Left ventricle myocardium inferior (tissue), 1 donor: ENCODE data around the gene RPL37. TPM values are rescaled to one million over a fixed set of nuclear protein-coding genes. Genes with fewer than 3 reads are reported as not detected.

Experiments used
- DNase-seq: peaks from one replicate; pipeline ENCODE4 v3.0.0-alpha.2; 2020
- H3K27ac ChIP-seq: fragments of 200-600 bp; replicated peaks from 2 replicates; pipeline ENCODE4 v1.8.0; 2021
- H3K27me3 ChIP-seq: fragments of 200-600 bp; 2 replicates; pipeline ENCODE4 v1.8.0; 2021; ENCODE audit warnings: low read depth
- H3K36me3 ChIP-seq: fragments of 200-600 bp; 2 replicates; pipeline ENCODE4 v1.8.0; 2021
- H3K4me1 ChIP-seq: fragments of 200-600 bp; 2 replicates; pipeline ENCODE4 v1.8.0; 2021
- H3K4me3 ChIP-seq: fragments of 200-600 bp; 2 replicates; pipeline ENCODE4 v1.8.0; 2021; ENCODE audit warnings: mild to moderate bottlenecking, moderate library complexity
- H3K9me3 ChIP-seq: fragments of 200-600 bp; replicated peaks from 2 replicates; pipeline ENCODE4 v1.8.0; 2021
- intact Hi-C: fragments of 100-400 bp; cut with micrococcal nuclease; formaldehyde crosslinking; loops from one replicate; pipeline ENCODE4 v1.11.0; 2022
- total RNA-seq: library from RNA; stranded (reverse); fragmentation: NEBNext Ultra II Directional; extraction: Animal tissue kit (Norgen Biotek cat#: 25700); gene quantifications from one replicate; pipeline ENCODE4 v1.2.1, GENCODE V29; 2021
- TF ChIP-seq, protein P1 (sequence below): fragments of 200-600 bp; IDR thresholded peaks from 2 replicates; pipeline ENCODE4 v1.8.0; 2021; ENCODE audit warnings: antibody characterized with exemption, mild to moderate bottlenecking, borderline replicate concordance
- donor health status: DM: no; HTN: yes; CAD: no; lungs with severe emphysema.

Gene RPL37
- total RNA-seq, 1 donor from 2014 or later = 624 TPM

DNA sequence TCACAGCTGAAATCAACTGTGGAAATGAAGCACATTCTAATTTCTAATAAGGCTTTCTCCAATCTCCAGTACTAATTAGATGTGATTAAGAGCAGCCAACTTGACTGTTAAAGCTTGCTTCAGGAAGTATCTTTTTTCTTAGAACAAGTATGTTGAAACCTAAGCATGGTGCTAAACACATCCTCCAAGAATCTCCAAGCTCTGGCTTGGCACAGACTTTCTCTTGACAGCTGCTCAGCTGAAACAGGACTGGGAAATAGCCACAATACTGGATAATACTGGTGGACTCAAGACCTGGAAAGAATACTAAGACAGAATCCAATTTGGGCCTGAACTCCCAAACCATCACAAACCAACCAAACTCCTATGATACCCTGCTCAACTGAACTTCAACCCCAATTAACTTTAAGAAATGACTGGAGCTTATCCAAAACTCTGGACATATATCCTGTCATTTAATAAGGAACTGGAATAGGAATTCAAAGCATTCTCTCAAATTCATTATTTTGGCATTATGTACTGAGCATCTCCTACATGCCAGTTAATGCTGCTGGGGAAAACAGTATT lies 53.1 kb downstream of the RPL37 start:
- Histone ChIP-seq H3K36me3 (peaks cover 9% of the 10 kb centered on the region), H3K27me3 (no peaks in the 10 kb centered on the region), H3K9me3 (no peaks in the 10 kb centered on the region), H3K4me3 (no peak overlapping the region), H3K4me1 (peaks cover 48% of the 10 kb centered on the region), H3K27ac (peak overlapping the region; percentile 21)
- TF ChIP-seq, protein P1, sequence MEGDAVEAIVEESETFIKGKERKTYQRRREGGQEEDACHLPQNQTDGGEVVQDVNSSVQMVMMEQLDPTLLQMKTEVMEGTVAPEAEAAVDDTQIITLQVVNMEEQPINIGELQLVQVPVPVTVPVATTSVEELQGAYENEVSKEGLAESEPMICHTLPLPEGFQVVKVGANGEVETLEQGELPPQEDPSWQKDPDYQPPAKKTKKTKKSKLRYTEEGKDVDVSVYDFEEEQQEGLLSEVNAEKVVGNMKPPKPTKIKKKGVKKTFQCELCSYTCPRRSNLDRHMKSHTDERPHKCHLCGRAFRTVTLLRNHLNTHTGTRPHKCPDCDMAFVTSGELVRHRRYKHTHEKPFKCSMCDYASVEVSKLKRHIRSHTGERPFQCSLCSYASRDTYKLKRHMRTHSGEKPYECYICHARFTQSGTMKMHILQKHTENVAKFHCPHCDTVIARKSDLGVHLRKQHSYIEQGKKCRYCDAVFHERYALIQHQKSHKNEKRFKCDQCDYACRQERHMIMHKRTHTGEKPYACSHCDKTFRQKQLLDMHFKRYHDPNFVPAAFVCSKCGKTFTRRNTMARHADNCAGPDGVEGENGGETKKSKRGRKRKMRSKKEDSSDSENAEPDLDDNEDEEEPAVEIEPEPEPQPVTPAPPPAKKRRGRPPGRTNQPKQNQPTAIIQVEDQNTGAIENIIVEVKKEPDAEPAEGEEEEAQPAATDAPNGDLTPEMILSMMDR = no peak
- DNase-seq = no peak
- intact Hi-C loops = no loop called here

DNA sequence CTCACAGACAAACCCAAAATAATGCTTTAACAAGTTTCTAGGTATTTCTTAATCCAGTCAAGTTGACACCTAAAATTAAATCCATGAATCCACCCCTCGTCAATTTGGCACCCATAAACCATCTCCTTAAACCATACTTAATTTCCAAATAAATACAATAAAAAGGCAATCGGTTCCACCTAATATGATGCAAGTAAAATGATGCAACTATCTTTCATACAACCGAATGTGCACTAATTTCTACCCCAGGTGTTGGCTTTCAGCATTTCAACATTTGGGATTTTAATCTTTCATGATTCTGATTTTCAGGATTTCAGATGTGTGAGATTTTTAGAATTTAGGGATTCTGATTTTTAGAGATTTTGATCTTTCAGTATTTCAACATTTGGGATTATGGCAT lies 54.2 kb downstream of the RPL37 start:
- Histone ChIP-seq H3K27ac (no peak overlapping the region), H3K4me3 (no peak overlapping the region), H3K36me3 (peaks cover 19% of the 10 kb centered on the region), H3K9me3 (no peaks in the 10 kb centered on the region), H3K4me1 (peaks cover 58% of the 10 kb centered on the region), H3K27me3 (no peaks in the 10 kb centered on the region)
- intact Hi-C loops = no loop called here
- TF ChIP-seq, protein P1 = no peak
- no peak for DNase-seq

DNA sequence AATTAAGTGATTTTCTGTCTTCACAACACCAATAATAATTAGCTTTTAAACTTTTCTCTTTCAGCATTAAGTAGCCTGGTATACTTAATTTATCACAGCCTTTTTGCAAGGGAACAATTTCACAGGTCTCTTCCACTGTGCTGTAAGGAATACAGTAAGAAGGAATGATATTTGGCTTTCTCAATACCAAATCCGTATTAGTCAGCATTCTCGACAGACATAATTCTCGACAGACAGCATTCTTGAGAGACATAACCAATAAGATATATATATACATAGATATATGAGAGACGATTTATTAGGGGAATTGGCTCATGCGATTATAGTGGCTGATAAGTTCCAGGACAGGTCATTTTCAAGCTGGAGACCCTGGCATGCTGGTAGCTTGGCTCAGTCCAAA lies 54.8 kb downstream of the RPL37 start:
- H3K27ac ChIP-seq = no peak overlapping the region
- intact Hi-C loops = no loop called here
- H3K4me3 ChIP-seq = no peak overlapping the region
- peaks cover 62% of the 10 kb centered on the region for H3K4me1 ChIP-seq
- TF ChIP-seq, protein P1 = no peak
- no peak for DNase-seq
- H3K9me3 ChIP-seq = no peaks in the 10 kb centered on the region
- H3K36me3 ChIP-seq = peaks cover 25% of the 10 kb centered on the region
- no peaks in the 10 kb centered on the region for H3K27me3 ChIP-seq

DNA sequence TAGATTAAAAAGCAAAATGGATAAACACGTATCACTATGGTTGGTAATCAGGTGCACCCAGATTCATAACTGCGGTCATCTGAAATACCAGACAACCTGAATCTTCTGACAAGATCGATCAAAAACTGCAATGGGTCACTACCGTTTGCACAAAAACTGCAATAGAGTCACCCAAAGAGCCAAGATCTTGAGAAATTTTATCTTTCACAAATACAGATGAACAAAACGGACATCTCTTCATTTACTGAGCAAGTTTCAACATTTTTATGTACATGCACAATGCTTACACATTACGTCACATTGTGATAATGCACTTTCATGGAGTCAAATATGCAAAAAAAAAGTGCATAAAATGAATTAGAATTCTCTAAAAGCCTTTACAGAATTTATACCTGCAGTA lies 55.5 kb downstream of the RPL37 start:
- Histone ChIP-seq H3K9me3 (no peaks in the 10 kb centered on the region), H3K4me3 (no peak overlapping the region), H3K27me3 (no peaks in the 10 kb centered on the region), H3K36me3 (peaks cover 31% of the 10 kb centered on the region), H3K4me1 (peaks cover 61% of the 10 kb centered on the region), H3K27ac (no peak overlapping the region)
- TF ChIP-seq, protein P1 = no peak
- intact Hi-C loops = no loop called here
- no peak for DNase-seq

DNA sequence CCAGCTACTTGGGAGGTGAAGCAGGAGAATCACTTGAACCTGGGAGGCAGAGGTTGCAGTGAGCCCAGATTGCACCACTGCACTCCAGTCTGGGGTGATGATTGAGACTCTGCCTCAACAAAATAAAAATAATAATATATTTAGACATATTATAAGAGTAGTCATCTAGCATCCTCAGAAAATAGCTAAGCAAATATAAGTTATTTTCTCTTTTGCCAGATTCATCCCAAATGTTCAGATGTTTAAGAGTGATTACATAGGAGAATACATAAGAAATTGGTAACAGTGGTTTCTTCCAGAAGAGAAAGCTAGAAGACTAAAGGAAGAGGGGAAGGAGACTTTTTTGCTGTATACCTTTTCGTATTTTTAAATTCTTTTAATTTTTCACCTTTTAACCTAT lies 56.9 kb downstream of the RPL37 start:
- Histone ChIP-seq H3K36me3 (peaks cover 44% of the 10 kb centered on the region), H3K4me3 (no peak overlapping the region), H3K4me1 (peaks cover 48% of the 10 kb centered on the region), H3K9me3 (no peaks in the 10 kb centered on the region), H3K27ac (no peak overlapping the region), H3K27me3 (no peaks in the 10 kb centered on the region)
- intact Hi-C loops = no loop called here
- no peak for DNase-seq
- TF ChIP-seq, protein P1 = no peak
